Keratinocyte (primary cell): Measurements from ENCODE around the gene COCH.

Experiments
- EZH2 ChIP-seq: IDR thresholded peaks from one replicate; pipeline ENCODE4 v1.6.1; 2012; ENCODE audit warnings: inconsistent platforms, mild to moderate bottlenecking, low read length, moderate library complexity
- TF ChIP-seq, protein P1 (sequence below), 3 experiments: IDR thresholded peaks in 1 of 3; conservative IDR thresholded peaks in 1 of 3; optimal IDR thresholded peaks in 1 of 3; 2 replicates in 2 of 3; 3 replicates in 1 of 3; pipeline versions ENCODE3 to v1.5.1; 2011; ENCODE audit warnings: low read length in 3 of 3, mild to moderate bottlenecking in 3 of 3, moderate library complexity in 2 of 3, control low read depth in 1 of 3, inconsistent platforms in 1 of 3; ENCODE audit not compliant: insufficient read depth in 2 of 3; ENCODE audit errors: extremely low read depth in 1 of 3

DNA sequence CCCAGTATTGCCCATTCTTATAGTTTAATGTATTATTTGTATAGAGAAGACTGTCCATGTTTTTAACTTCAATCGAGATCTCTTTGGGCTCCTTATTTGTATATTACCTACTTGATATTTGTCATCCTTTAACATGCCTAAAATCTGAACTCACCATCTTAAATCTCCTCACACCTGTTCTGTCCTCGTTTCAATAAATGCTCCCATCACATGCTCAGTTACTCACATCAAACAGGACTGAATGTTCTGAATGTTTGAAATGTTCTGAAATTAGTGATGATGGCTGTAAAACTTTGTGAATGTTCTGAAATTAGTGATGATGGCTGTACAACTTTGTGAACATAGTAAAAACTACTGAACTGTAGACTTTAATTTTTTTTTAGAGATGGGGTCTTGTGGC is 34.5 kb downstream of the COCH start:
- TF ChIP-seq, protein P1, sequence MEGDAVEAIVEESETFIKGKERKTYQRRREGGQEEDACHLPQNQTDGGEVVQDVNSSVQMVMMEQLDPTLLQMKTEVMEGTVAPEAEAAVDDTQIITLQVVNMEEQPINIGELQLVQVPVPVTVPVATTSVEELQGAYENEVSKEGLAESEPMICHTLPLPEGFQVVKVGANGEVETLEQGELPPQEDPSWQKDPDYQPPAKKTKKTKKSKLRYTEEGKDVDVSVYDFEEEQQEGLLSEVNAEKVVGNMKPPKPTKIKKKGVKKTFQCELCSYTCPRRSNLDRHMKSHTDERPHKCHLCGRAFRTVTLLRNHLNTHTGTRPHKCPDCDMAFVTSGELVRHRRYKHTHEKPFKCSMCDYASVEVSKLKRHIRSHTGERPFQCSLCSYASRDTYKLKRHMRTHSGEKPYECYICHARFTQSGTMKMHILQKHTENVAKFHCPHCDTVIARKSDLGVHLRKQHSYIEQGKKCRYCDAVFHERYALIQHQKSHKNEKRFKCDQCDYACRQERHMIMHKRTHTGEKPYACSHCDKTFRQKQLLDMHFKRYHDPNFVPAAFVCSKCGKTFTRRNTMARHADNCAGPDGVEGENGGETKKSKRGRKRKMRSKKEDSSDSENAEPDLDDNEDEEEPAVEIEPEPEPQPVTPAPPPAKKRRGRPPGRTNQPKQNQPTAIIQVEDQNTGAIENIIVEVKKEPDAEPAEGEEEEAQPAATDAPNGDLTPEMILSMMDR (optimal IDR thresholded peaks at IDR 0.05 in 1 of 3, IDR thresholded peaks at IDR 0.05 in 1 of 3, conservative IDR thresholded peaks at IDR 0.05 in 1 of 3; ENCODE audit: extremely low read depth in 1 of 3, insufficient read depth in 2 of 3, low read length in 3 of 3) = no peak
- no peak for TF ChIP-seq EZH2
